Body of pancreas (tissue), 4 donors: ENCODE results near the gene HES6. TPM values are rescaled to one million over a fixed set of nuclear protein-coding genes. Genes with fewer than 3 reads are reported as not detected.

ENCODE experiments used
- ATAC-seq: fragments of 150-250 bp; one replicate; pipeline ENCODE4 v1.9.1; 2016
- DNase-seq, 4 donors: peaks; one replicate each; pipeline ENCODE4 v3.0.0-alpha.2; 2019
- H3K27ac ChIP-seq, 4 donors: fragments of 200-600 bp; sonication (generic); 1 replicate in 3 of 4; 2 replicates in 1 of 4; pipeline versions ENCODE4 v1.5.1 to v1.6.1; 2016 to 2019; ENCODE audit warnings: mild to moderate bottlenecking in 1 of 4, mixed read lengths in 1 of 4, moderate library complexity in 1 of 4
- H3K27me3 ChIP-seq, 2 donors: fragments of 200-600 bp; sonication (generic); one replicate each; pipeline ENCODE4 v1.6.0; 2016; ENCODE audit warnings: mild to moderate bottlenecking in 1 of 2
- H3K36me3 ChIP-seq, 2 donors: fragments of 200-600 bp; sonication (generic); replicated peaks in 1 of 2; 2 replicates each; pipeline ENCODE4 v1.5.1; 2016; ENCODE audit warnings: low read depth in 2 of 2; ENCODE audit not compliant: insufficient read depth in 1 of 2
- H3K4me1 ChIP-seq: fragments of 200-600 bp; sonication (generic); one replicate; pipeline ENCODE4 v1.6.0; 2016
- H3K4me3 ChIP-seq, 2 donors: fragments of 200-600 bp; sonication (generic); 1 replicate in 1 of 2; 2 replicates in 1 of 2; pipeline ENCODE4 v1.5.1; 2016 to 2019
- H3K9me3 ChIP-seq, 3 donors: fragments of 200-600 bp; sonication (generic); 1 replicate in 2 of 3; 2 replicates in 1 of 3; pipeline ENCODE4 v1.5.1; 2016
- POLR2A ChIP-seq, 3 donors: fragments of 450-650 bp; IDR thresholded peaks; one replicate each; pipeline ENCODE4 v1.6.1; 2016; ENCODE audit warnings: antibody characterized with exemption in 3 of 3, mild to moderate bottlenecking in 2 of 3
- WGBS, 2 donors: methylation state at CpG; one replicate each; pipeline ENCODE4 v1.1.5; 2017; 5-methylcytosine and 5-hydroxymethylcytosine counted together
- intact Hi-C: fragments of 100-400 bp; cut with DNase I; formaldehyde crosslinking; loops from one replicate; pipeline ENCODE4 v1.15.1; 2023
- total RNA-seq, 2 donors: library from RNA; depleted of rRNA; stranded (reverse); fragments of >200 nt; gene quantifications; one replicate each; pipeline ENCODE4 v1.1.0, GENCODE V29; 2016
- TF ChIP-seq, protein P1 (sequence below), 7 experiments: fragments of 450-650 bp in 4 of 7; fragments of 200-600 bp in 3 of 7; sonication (generic) in 3 of 7; IDR thresholded peaks; one replicate each; pipeline ENCODE4 v1.5.1; 2016 to 2019; ENCODE audit warnings: antibody characterized with exemption in 7 of 7

The HES6 gene
- total RNA-seq, 2 donors from 2014 or later: 15.5 to 29.3 TPM

DNA sequence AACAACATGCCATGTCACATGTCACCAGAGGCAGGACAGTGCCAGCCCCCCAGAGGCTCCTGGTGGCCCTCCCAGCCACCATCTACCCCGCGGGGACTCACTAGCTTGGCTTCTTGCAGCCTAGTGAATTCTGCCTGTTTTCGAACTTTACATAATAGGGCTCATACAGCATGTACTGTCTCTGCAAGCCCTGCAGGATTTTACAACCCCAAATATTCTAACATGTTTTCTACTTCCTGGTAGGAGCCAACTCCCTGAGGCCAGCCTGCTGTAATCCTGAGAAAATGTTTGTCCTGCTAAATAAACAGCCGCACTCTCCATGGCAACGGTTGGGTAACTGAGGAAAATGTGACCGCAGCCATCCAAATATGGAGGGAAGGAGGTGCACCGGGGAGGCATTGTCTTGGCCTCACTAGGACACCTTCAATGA, 45.8 kb upstream of the HES6 start:
- no peaks in the 10 kb centered on the region for H3K9me3 ChIP-seq
- H3K27ac ChIP-seq: peak overlapping the region; percentile 96 to 99 (median 98)
- TF ChIP-seq POLR2A (IDR thresholded peaks at IDR 0.05): peak in 2 of 3 donors; percentile 60 to 71
- TF ChIP-seq, protein P1, sequence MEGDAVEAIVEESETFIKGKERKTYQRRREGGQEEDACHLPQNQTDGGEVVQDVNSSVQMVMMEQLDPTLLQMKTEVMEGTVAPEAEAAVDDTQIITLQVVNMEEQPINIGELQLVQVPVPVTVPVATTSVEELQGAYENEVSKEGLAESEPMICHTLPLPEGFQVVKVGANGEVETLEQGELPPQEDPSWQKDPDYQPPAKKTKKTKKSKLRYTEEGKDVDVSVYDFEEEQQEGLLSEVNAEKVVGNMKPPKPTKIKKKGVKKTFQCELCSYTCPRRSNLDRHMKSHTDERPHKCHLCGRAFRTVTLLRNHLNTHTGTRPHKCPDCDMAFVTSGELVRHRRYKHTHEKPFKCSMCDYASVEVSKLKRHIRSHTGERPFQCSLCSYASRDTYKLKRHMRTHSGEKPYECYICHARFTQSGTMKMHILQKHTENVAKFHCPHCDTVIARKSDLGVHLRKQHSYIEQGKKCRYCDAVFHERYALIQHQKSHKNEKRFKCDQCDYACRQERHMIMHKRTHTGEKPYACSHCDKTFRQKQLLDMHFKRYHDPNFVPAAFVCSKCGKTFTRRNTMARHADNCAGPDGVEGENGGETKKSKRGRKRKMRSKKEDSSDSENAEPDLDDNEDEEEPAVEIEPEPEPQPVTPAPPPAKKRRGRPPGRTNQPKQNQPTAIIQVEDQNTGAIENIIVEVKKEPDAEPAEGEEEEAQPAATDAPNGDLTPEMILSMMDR (IDR thresholded peaks at IDR 0.05): peak in 4 of 7 experiments; percentile 31 to 50 (median 40)
- WGBS, 2 donors: 23 to 28% methylated on average over 5 to 7 of the region's 7 CpGs
- H3K4me3 ChIP-seq: no peak overlapping the region
- intact Hi-C loops: no loop called here
- H3K36me3 ChIP-seq: no peaks in the 10 kb centered on the region
- DNase-seq (peak; percentile 94 to 98 (median 94)), ATAC-seq (peak; percentile 66)
- H3K27me3 ChIP-seq: no peaks in the 10 kb centered on the region
- H3K4me1 ChIP-seq: peaks cover 80% of the 10 kb centered on the region

DNA sequence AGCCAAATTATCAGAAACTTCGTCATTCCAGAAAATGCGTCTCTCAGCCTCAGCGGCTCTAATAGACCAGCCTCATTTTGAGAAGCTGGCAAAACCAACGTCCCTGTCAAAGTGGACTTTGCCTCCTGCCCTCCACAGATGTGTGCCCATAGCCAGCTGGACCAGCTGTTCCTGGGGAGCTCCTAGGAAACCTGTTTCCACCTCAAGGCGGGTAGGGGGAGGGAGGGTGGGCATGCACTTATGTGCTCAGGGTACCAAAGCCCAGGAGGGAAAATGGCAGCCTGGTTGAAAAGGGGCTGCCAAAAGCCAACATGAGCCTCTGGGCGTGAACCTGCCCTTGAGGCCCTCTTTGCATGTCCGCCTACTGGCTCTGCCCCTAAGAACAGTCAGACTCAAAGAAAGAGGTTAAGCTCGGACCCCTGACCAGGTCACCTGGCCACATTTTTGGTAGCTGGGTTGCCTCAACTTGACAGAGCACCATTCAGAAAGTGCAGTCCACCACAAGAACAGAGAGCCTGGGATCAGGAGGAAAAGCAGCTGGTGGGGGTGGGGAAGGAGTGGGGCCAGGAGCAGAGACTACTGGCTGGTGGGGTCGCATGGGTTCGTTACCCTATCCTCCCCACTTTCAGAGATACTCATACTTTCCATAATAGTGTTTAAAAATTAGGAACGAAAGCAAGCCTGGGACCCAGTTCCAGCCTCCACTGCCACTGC, 45.1 kb upstream of the HES6 start:
- no peaks in the 10 kb centered on the region for H3K9me3 ChIP-seq
- intact Hi-C loops: no loop called here
- H3K27ac ChIP-seq: peak overlapping the region; percentile 96 to 99 (median 98)
- no peaks in the 10 kb centered on the region for H3K27me3 ChIP-seq
- ATAC-seq (peak; percentile 6), DNase-seq (peak; percentile 73 to 84 (median 80))
- peaks cover 73% of the 10 kb centered on the region for H3K4me1 ChIP-seq
- H3K36me3 ChIP-seq: no peaks in the 10 kb centered on the region
- 34 to 36% methylated on average over 11 of the region's 11 CpGs for WGBS, 2 donors
- TF ChIP-seq, protein P1 (IDR thresholded peaks at IDR 0.05): no peak
- TF ChIP-seq POLR2A (IDR thresholded peaks at IDR 0.05): no peak
- no peak overlapping the region for H3K4me3 ChIP-seq

DNA sequence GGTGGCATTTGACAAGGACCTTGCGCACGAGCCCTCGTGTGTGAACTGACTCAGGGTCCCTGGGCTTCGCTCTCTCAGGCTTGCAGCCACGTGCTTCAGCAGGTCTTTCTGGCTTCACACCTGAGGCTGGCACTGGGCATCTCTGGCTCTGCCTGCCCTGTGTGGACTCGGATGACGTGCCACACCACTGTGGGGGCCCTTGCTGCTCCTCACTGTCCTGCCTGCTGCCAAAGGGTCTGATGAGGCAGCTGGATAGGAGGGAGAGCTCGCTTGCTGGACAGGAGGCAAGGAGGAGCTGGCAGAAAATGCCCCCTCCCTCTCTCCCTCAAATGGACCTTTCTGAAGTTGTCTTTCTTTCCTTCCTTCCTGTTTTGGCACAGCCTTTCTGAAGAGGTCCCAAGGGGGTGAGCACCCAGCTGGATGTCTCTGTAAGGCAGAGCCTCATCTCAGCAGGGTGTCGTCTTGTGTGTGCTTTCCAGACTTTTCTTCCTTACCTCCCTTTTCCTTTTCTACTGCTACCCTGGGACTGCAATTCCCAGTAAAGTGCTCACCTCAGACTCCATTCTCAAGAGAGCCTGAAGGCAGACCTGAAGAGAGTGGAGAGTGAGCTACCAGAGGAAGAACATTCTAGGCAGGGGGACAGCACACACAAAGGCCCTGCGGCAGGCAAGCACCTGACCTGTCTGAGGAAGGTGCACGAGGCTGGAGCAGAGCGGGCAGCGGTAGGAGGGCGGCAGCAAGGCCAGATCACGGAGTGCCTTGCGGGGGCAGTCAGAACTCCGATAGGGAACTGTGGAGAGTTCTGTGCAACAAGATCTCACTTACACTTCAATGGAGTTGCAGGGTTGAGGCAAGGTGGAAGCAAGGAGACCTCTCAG, 43.3 kb upstream of the HES6 start:
- TF ChIP-seq, protein P1 (IDR thresholded peaks at IDR 0.05): no peak
- TF ChIP-seq POLR2A (IDR thresholded peaks at IDR 0.05): no peak
- peaks cover 62% of the 10 kb centered on the region for H3K4me1 ChIP-seq
- intact Hi-C loops: no loop called here
- 88 to 94% methylated on average over 13 to 16 of the region's 17 CpGs for WGBS, 2 donors
- peak overlapping the region; percentile 27 to 98 (median 72) for H3K27ac ChIP-seq
- DNase-seq (peak in 1 of 4 donors; percentile 9), ATAC-seq (no peak)
- no peaks in the 10 kb centered on the region for H3K27me3 ChIP-seq
- H3K4me3 ChIP-seq: no peak overlapping the region
- no peaks in the 10 kb centered on the region for H3K36me3 ChIP-seq
- no peaks in the 10 kb centered on the region for H3K9me3 ChIP-seq

DNA sequence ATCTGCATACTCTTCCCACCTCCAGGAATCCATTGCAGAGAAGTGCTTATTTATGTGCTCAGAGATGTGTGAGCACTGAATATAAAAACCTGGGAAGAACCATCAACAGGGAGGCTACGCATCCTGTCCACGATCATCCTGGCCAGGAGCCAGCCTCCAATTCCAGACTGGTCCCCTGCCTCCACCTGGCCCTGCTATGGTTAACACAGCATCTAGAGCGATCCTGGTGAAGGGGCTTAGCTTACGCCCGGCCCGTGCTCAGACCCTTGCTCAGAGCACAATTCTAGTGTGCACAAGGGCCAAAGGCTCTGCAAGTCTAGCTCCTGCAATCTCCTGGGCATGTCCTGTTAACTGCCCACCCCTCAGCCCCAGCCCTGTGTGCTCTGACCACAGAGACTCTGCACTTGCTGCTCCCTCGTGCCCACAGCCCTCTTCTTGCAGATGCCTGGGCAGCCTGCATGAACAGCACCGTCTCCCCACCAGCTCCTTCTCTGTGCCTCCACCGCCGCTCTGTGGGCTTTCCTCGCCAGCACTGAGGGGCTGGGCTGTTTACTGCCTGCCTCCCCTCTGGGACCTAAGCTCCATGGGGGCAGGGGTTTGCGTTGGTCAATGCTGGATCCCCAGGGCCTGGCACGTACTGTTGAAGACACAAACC, 42.1 kb upstream of the HES6 start:
- H3K9me3 ChIP-seq: no peaks in the 10 kb centered on the region
- H3K27me3 ChIP-seq: no peaks in the 10 kb centered on the region
- 90 to 91% methylated on average over 11 to 13 of the region's 13 CpGs for WGBS, 2 donors
- no peak for TF ChIP-seq POLR2A (IDR thresholded peaks at IDR 0.05)
- TF ChIP-seq, protein P1 (IDR thresholded peaks at IDR 0.05): no peak
- ATAC-seq: no peak
- H3K27ac ChIP-seq: no peak overlapping the region
- no peak overlapping the region for H3K4me3 ChIP-seq
- no peak for DNase-seq
- H3K36me3 ChIP-seq: peaks cover 0 to under 1% of the 10 kb centered on the region in 2 donors
- peaks cover 51% of the 10 kb centered on the region for H3K4me1 ChIP-seq
- intact Hi-C loops: no loop called here
